Lower lobe of right lung (tissue), 2 donors: ENCODE results near the gene NCOR2. TPM values are rescaled to one million over a fixed set of nuclear protein-coding genes. Genes with fewer than 3 reads are reported as not detected.

Source experiments
- ATAC-seq, 2 donors: fragments of 200-7000 bp; cut with Tn5 transposase; one replicate each; pipeline ENCODE4 v1.9.1; 2020 to 2022; ENCODE audit warnings: mild to moderate bottlenecking in 2 of 2, moderate library complexity in 2 of 2
- DNase-seq: peaks from one replicate; pipeline ENCODE4 v3.0.0-alpha.2; 2020
- H3K27ac ChIP-seq: fragments of 200-600 bp; one replicate; pipeline ENCODE4 v1.8.0; 2022
- H3K27me3 ChIP-seq: fragments of 200-600 bp; one replicate; pipeline ENCODE4 v1.8.0; 2022; ENCODE audit warnings: low read depth
- H3K36me3 ChIP-seq: fragments of 200-600 bp; one replicate; pipeline ENCODE4 v1.8.0; 2022; ENCODE audit warnings: mild to moderate bottlenecking
- H3K4me1 ChIP-seq: fragments of 200-600 bp; one replicate; pipeline ENCODE4 v1.8.0; 2022
- H3K4me3 ChIP-seq: fragments of 200-600 bp; one replicate; pipeline ENCODE4 v1.8.0; 2022; ENCODE audit warnings: mild to moderate bottlenecking
- H3K9me3 ChIP-seq: fragments of 200-600 bp; one replicate; pipeline ENCODE4 v1.8.0; 2022
- intact Hi-C: fragments of 100-400 bp; cut with DNase I; formaldehyde crosslinking; loops from one replicate; pipeline ENCODE4 v1.11.0; 2022
- total RNA-seq: library from RNA; stranded (reverse); fragmentation: NEBNext Ultra II Directional; extraction: Animal tissue kit (Norgen Biotek cat#: 25700); gene quantifications from one replicate; pipeline ENCODE4 v1.2.1, GENCODE V29; 2021
- TF ChIP-seq, protein P1 (sequence below): fragments of 200-600 bp; IDR thresholded peaks from one replicate; pipeline ENCODE4 v1.8.0; 2022; ENCODE audit warnings: antibody characterized with exemption, mild to moderate bottlenecking
- donor health status: DM: no; HTN: yes; CAD: no; lungs with severe emphysema.

Gene NCOR2
- total RNA-seq, 1 donor from 2014 or later: 318 TPM

GRCh38 chr12:124563809-124564208, 3.6 kb downstream of the NCOR2 start:
- no peaks in the 10 kb centered on the region for H3K9me3 ChIP-seq
- intact Hi-C loops: no loop called here
- DNase-seq: no peak
- H3K27ac ChIP-seq: no peak overlapping the region
- ATAC-seq: no peak
- H3K36me3 ChIP-seq: no peaks in the 10 kb centered on the region
- H3K4me1 ChIP-seq: peaks cover 70% of the 10 kb centered on the region
- no peaks in the 10 kb centered on the region for H3K27me3 ChIP-seq
- H3K4me3 ChIP-seq: no peak overlapping the region
- TF ChIP-seq, protein P1, sequence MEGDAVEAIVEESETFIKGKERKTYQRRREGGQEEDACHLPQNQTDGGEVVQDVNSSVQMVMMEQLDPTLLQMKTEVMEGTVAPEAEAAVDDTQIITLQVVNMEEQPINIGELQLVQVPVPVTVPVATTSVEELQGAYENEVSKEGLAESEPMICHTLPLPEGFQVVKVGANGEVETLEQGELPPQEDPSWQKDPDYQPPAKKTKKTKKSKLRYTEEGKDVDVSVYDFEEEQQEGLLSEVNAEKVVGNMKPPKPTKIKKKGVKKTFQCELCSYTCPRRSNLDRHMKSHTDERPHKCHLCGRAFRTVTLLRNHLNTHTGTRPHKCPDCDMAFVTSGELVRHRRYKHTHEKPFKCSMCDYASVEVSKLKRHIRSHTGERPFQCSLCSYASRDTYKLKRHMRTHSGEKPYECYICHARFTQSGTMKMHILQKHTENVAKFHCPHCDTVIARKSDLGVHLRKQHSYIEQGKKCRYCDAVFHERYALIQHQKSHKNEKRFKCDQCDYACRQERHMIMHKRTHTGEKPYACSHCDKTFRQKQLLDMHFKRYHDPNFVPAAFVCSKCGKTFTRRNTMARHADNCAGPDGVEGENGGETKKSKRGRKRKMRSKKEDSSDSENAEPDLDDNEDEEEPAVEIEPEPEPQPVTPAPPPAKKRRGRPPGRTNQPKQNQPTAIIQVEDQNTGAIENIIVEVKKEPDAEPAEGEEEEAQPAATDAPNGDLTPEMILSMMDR: no peak

GRCh38 chr12:124563401-124563800, 4.0 kb downstream of the NCOR2 start:
- Histone ChIP-seq H3K9me3 (no peaks in the 10 kb centered on the region), H3K4me3 (no peak overlapping the region), H3K4me1 (peaks cover 72% of the 10 kb centered on the region), H3K27me3 (no peaks in the 10 kb centered on the region), H3K27ac (no peak overlapping the region), H3K36me3 (no peaks in the 10 kb centered on the region)
- TF ChIP-seq, protein P1: no peak
- DNase-seq (no peak), ATAC-seq (no peak)
- intact Hi-C loops: no loop called here

DNA sequence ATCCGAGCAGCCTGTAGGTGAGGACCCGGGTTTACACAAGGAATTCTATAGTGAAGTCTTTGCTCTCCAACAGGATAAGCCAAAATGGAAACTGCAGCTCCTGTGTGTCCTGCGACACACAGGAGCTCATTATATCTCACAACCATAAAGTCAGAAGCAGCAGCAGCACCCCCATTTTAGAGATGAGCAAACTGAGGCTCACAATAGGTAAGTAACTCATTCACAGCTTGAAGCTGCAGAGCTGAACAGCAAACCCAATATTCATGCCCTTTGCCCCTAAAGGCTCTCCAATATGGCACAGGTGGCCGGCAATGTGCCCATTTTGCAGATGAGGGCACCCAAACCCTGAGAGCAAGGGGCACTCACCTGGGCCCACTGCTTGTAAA, 4.6 kb downstream of the NCOR2 start:
- H3K36me3 ChIP-seq: no peaks in the 10 kb centered on the region
- H3K27me3 ChIP-seq: no peaks in the 10 kb centered on the region
- peaks cover 72% of the 10 kb centered on the region for H3K4me1 ChIP-seq
- H3K4me3 ChIP-seq: no peak overlapping the region
- TF ChIP-seq, protein P1: no peak
- ATAC-seq (no peak), DNase-seq (no peak)
- no peak overlapping the region for H3K27ac ChIP-seq
- no peaks in the 10 kb centered on the region for H3K9me3 ChIP-seq
- intact Hi-C loops: no loop called here

- Histone ChIP-seq H3K27ac (no peak overlapping the region), H3K36me3 (no peaks in the 10 kb centered on the region), H3K4me1 (peaks cover 76% of the 10 kb centered on the region), H3K4me3 (no peak overlapping the region), H3K27me3 (no peaks in the 10 kb centered on the region), H3K9me3 (no peaks in the 10 kb centered on the region)
- TF ChIP-seq, protein P1: no peak
- intact Hi-C loops: no loop called here
- ATAC-seq: no peak
- DNase-seq: no peak
These were observed 5.2 kb downstream of the NCOR2 start for GRCh38 chr12:124562018-124562795.

GRCh38 chr12:124561231-124561630, 6.2 kb downstream of the NCOR2 start:
- ATAC-seq (no peak), DNase-seq (no peak)
- Histone ChIP-seq H3K9me3 (no peaks in the 10 kb centered on the region), H3K4me3 (no peak overlapping the region), H3K27me3 (no peaks in the 10 kb centered on the region), H3K4me1 (peaks cover 81% of the 10 kb centered on the region), H3K36me3 (no peaks in the 10 kb centered on the region), H3K27ac (no peak overlapping the region)
- intact Hi-C loops: no loop called here
- TF ChIP-seq, protein P1: no peak
